Measurements from ENCODE around the gene C11orf58. TPM values are rescaled to one million over a fixed set of nuclear protein-coding genes. Genes with fewer than 3 reads are reported as not detected.

The C11orf58 gene
- total RNA-seq, 2 donors from 2014 or later: 120 to 128 TPM

DNA sequence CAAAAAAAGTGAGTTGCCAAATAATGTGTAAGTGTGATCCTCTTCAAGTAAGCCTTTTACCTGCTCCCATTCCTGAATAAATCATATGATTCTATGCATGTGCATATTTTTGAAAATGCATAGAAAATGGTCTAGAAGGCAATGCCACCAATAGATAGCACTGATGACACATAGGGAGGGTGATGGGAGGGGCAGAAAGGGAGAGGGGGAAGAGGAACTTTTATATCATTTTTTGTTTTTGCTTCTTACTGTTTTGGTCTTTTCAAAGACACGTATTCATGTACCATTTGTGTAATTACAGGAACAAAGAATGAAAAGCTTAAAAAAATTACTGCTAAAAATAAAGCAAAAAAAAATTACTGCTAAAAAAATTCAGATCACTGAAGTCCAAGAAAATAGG lies 60.8 kb downstream of the C11orf58 start:
- Histone ChIP-seq H3K27me3 (no peaks in the 10 kb centered on the region), H3K36me3 (peaks cover 10% of the 10 kb centered on the region), H3K9me3 (no peaks in the 10 kb centered on the region), H3K4me3 (no peak overlapping the region), H3K4me1 (peaks cover 0 to 17% of the 10 kb centered on the region in 2 donors), H3K27ac (no peak overlapping the region)
- DNase-seq (ENCODE audit: low spot score): no peak
- no peak for TF ChIP-seq CTCF (IDR thresholded peaks at IDR 0.05)

DNA sequence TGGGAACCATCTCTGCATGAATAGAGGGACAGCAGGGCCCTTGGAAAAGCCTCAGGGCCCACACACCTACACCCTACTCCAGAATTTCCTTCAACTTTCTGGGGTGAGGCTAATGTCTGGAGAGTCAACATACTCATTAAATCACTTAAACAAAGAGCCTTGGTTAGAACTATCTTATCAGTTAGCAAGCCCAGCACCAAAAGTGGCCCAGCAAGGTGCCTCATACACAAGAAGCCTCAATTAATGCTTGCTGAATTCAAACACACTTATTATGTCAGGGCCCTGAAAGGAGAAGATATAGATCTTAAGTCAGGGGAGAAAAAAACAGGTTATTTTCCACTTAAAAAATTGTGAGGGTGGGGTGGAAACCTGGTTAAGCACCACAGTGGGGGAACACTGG lies 61.4 kb downstream of the C11orf58 start:
- no peak for TF ChIP-seq CTCF (IDR thresholded peaks at IDR 0.05)
- H3K4me1 ChIP-seq: peaks cover 0 to 24% of the 10 kb centered on the region in 2 donors
- H3K4me3 ChIP-seq: no peak overlapping the region
- DNase-seq (ENCODE audit: low spot score): no peak
- peaks cover 10% of the 10 kb centered on the region for H3K36me3 ChIP-seq
- H3K27ac ChIP-seq: no peak overlapping the region
- no peaks in the 10 kb centered on the region for H3K27me3 ChIP-seq
- no peaks in the 10 kb centered on the region for H3K9me3 ChIP-seq

GRCh38 chr11:16800382-16800781 lies 61.9 kb downstream of the C11orf58 start:
- H3K27ac ChIP-seq: no peak overlapping the region
- H3K36me3 ChIP-seq: peaks cover 10% of the 10 kb centered on the region
- H3K27me3 ChIP-seq: no peaks in the 10 kb centered on the region
- peaks cover 0 to 29% of the 10 kb centered on the region in 2 donors for H3K4me1 ChIP-seq
- H3K9me3 ChIP-seq: no peaks in the 10 kb centered on the region
- TF ChIP-seq CTCF (IDR thresholded peaks at IDR 0.05): no peak
- H3K4me3 ChIP-seq: no peak overlapping the region
- DNase-seq (ENCODE audit: low spot score): no peak

DNA sequence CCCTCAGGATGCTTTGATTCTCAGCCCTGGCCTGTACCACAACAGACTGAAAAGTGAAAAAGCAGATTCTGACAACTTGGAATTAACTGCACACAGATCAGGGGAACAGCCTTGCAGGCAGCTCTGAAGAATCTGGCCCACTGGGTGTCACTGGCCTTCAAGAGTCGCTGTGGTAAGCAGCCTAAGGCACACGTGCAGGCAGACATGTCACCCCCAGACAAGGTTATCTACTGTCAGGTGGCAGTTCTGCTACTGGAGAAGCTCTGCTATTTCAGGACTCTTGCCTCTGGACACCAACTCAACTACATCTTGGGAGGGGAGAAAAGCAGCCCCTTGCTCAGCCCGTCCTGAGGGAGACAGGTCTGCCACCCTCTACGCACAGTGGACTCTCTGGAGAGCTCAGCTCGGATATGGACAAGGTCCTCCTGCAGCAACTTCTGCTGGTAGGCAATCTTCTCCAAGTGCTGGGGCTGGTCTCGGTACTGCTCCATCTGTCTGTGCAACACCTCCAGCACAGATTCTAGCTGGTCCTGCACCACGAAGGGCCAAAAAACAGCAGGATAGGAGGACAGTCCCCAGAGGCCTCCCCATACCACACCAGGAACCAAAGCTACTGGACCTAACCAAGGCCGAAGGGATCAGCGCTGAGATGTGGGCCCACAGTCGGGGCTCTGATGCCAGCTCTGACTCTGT lies 63.0 kb downstream of the C11orf58 start:
- H3K4me1 ChIP-seq: peaks cover 0 to 37% of the 10 kb centered on the region in 2 donors
- no peak for TF ChIP-seq CTCF (IDR thresholded peaks at IDR 0.05)
- no peaks in the 10 kb centered on the region for H3K9me3 ChIP-seq
- H3K27ac ChIP-seq: no peak overlapping the region
- DNase-seq (ENCODE audit: low spot score): no peak
- H3K4me3 ChIP-seq: no peak overlapping the region
- H3K36me3 ChIP-seq: peaks cover 10% of the 10 kb centered on the region
- H3K27me3 ChIP-seq: no peaks in the 10 kb centered on the region

GRCh38 chr11:16804104-16804947 lies 65.9 kb downstream of the C11orf58 start:
- Histone ChIP-seq H3K27ac (peak overlapping the region in 1 of 2 donors; percentile 28), H3K9me3 (no peaks in the 10 kb centered on the region), H3K4me1 (peaks cover 0 to 45% of the 10 kb centered on the region in 2 donors), H3K36me3 (peaks cover 7% of the 10 kb centered on the region), H3K27me3 (no peaks in the 10 kb centered on the region), H3K4me3 (no peak overlapping the region)
- no peak for DNase-seq (ENCODE audit: low spot score)
- TF ChIP-seq CTCF (IDR thresholded peaks at IDR 0.05): no peak

All from right atrium auricular region (tissue), 2 donors.